ENCODE data around the gene FRMD3.

- no peak for TF ChIP-seq CTCF (IDR thresholded peaks at IDR 0.05)
- no peak for TF ChIP-seq POLR2A (IDR thresholded peaks at IDR 0.05)
Measured at GRCh38 chr9:83474631-83475030, 63.6 kb downstream of the FRMD3 start.
